ENCODE measurements around the gene PAK5.
A peak's percentile ranks its signal among the peaks of the same experiment; 100 is the strongest.

The PAK5 gene

GRCh38 chr20:9609887-9610502 lies 228.9 kb downstream of the PAK5 start:
- peak; percentile 68 for TF ChIP-seq CTCF (conservative IDR thresholded peaks at IDR 0.05; ENCODE audit: low read depth, low read length)
- no peak overlapping the region for H3K4me3 ChIP-seq (ENCODE audit: low read length)
- DNase-seq (ENCODE audit: low read depth): no peak

- DNase-seq (ENCODE audit: low read depth): no peak
- TF ChIP-seq CTCF (conservative IDR thresholded peaks at IDR 0.05; ENCODE audit: low read depth, low read length): no peak
- no peak overlapping the region for H3K4me3 ChIP-seq (ENCODE audit: low read length)
These were observed 230.1 kb downstream of the PAK5 start for GRCh38 chr20:9608639-9609340.

- no peak for DNase-seq (ENCODE audit: low read depth)
- no peak overlapping the region for H3K4me3 ChIP-seq (ENCODE audit: low read length)
These were observed 236.1 kb downstream of the PAK5 start for GRCh38 chr20:9602847-9603183.

DNA sequence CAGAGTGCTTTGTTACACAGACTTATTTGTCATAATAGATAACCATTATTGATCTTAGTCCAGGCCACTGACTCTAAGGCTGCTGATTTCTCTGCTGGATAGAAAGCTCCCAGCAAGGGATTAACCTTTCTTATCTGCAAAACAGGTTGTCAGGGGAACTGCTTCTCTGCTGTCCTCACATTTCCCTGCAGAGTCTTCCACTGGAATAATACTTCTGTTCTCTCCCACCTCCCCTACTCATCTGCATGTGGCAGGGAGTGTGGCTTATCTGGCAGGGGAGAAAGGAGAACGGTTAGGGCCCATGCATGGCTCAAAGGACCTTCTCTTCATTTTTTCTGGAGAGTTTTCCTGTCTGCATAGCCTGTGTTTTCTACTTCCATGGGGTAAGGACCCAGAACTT lies 238.3 kb downstream of the PAK5 start:
- TF ChIP-seq CTCF (conservative IDR thresholded peaks at IDR 0.05; ENCODE audit: low read depth, low read length): no peak
- DNase-seq (ENCODE audit: low read depth): no peak
- H3K4me3 ChIP-seq (ENCODE audit: low read length): no peak overlapping the region

More at GRCh38 chr20:9602847-9603183, 236.1 kb downstream of the PAK5 start:
- TF ChIP-seq CTCF (conservative IDR thresholded peaks at IDR 0.05; ENCODE audit: low read depth, low read length): no peak

GRCh38 chr20:9597547-9597946 lies 241.3 kb downstream of the PAK5 start:
- DNase-seq (ENCODE audit: low read depth): no peak
- H3K4me3 ChIP-seq (ENCODE audit: low read length): no peak overlapping the region
- no peak for TF ChIP-seq CTCF (conservative IDR thresholded peaks at IDR 0.05; ENCODE audit: low read depth, low read length)

- no peak for TF ChIP-seq CTCF (conservative IDR thresholded peaks at IDR 0.05; ENCODE audit: low read depth, low read length)
- H3K4me3 ChIP-seq (ENCODE audit: low read length): no peak overlapping the region
- DNase-seq (ENCODE audit: low read depth): no peak
These were observed 243.1 kb downstream of the PAK5 start for GRCh38 chr20:9595763-9596162.

DNA sequence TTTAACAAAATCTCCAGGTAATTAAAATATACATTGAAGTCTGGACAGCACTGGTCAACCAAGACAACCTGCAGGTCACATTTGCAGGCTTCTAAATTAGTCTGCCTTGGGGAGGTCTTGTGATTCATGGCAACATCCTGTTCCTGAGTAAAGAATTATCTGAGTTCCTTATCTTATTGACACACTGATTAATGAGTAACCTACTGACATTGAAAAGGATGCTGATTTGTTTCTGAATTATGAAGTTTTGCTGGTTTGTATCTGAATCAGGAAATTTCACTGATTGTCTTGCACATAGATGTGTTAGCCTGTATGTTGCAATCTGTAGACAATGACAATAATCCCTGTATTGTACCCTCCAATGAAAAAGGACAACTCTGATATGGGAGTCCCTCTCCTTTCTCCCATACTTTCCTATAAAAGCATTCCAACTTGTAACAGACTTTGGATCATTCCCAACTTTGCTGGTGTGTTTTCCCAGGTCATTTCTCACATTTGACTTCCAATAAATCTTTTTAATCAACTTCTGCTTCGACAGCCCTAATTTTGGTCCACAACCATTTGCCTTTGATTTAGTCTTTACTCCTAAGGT lies 244.5 kb downstream of the PAK5 start:
- no peak for TF ChIP-seq CTCF (conservative IDR thresholded peaks at IDR 0.05; ENCODE audit: low read depth, low read length)
- no peak overlapping the region for H3K4me3 ChIP-seq (ENCODE audit: low read length)
- no peak for DNase-seq (ENCODE audit: low read depth)
